Measurements from ENCODE around the gene FHL5. TPM values are rescaled to one million over a fixed set of nuclear protein-coding genes. Genes with fewer than 3 reads are reported as not detected.
"Not testable (repeated sequence)": the region's sequence is repeated elsewhere in the genome, so short reads cannot be mapped to it uniquely, and the experiment has no call there.

Gene FHL5
- polyA plus RNA-seq, 2 of the 4 experiments (the other 2 are of a cell fraction) = not detected

GRCh38 chr6:96631248-96631647 is 68.3 kb downstream of the FHL5 start:
- no peak for DNase-seq (ENCODE audit: low read depth in 1 of 2, low spot score in 1 of 2)
- ChIA-PET POLR2A (no interaction called here), CTCF (interaction anchor here (0.8 to 1.2 kb wide), 2 partner anchors 267 to 427 kb away, joined by 3 to 4 read pairs; no protein-coding TSS in a partner anchor)
- no peaks in the 10 kb centered on the region for H3K4me1 ChIP-seq
- no peak overlapping the region for H3K4me3 ChIP-seq
- H3K27ac ChIP-seq = no peak overlapping the region
- no peak for ATAC-seq
- 0% methylated on average over 3 of the region's 3 CpGs for WGBS (ENCODE audit: missing lambda C conversion rate)
- TF ChIP-seq CHD4 (IDR thresholded peaks at IDR 0.05; ENCODE audit: borderline replicate concordance) = no peak
- no peak for TF ChIP-seq NFE2L2 (conservative IDR thresholded peaks at IDR 0.05; ENCODE audit: low read length)
- no peak for TF ChIP-seq MYC (IDR thresholded peaks at IDR 0.05; ENCODE audit: borderline replicate concordance, low read length)
- no peak for TF ChIP-seq FOSB (CRISPR knock-in tag; IDR thresholded peaks at IDR 0.05)
- no peak for TF ChIP-seq PBX3 (IDR thresholded peaks at IDR 0.05)
- no peak for TF ChIP-seq ESRRA (IDR thresholded peaks at IDR 0.05; ENCODE audit: borderline replicate concordance, low read length)
- H3K9me3 ChIP-seq = no peaks in the 10 kb centered on the region
- no peak overlapping the region for H3K4me2 ChIP-seq
- FAIRE-seq = no peak

DNA sequence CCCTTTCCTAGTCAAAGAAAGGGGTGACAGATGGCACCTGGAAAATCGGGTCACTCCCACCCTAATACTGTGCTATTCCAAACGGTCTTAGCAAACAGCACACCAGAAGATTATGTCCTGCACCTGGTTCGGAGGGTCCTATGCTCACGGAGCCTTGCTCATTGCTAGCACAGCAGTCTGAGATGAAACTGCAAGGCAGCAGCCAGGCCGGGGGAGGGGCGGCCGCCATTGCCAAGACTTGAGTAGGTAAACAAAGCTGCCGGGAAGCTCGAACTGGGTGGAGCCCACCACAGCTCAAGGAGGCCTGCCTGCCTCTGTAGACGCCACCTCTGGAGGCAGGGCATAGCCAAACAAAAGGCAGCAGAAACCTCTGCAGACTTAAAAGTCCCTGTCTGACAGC is 75.1 kb downstream of the FHL5 start:
- POLR2A ChIA-PET; FAIRE-seq; H3K27ac ChIP-seq; H3K4me3 ChIP-seq; CTCF ChIA-PET; H3K4me2 ChIP-seq; ATAC-seq; DNase-seq (ENCODE audit: low read depth in 1 of 2, low spot score in 1 of 2); H3K9me3 ChIP-seq; H3K4me1 ChIP-seq: not testable (repeated sequence)
- 13% methylated on average over 7 of the region's 10 CpGs for WGBS (ENCODE audit: missing lambda C conversion rate)

GRCh38 chr6:96645106-96645505 is 82.2 kb downstream of the FHL5 start:
- TF ChIP-seq POLR2AphosphoS2 (conservative IDR thresholded peaks at IDR 0.05; ENCODE audit: low read length) (no peak), CBX8 (IDR thresholded peaks at IDR 0.05) (no peak)
- H3K4me3 ChIP-seq = no peak overlapping the region
- DNase-seq (ENCODE audit: low read depth in 1 of 2, low spot score in 1 of 2) = no peak
- CTCF ChIA-PET = interaction anchor here (0.6 to 0.7 kb wide), 2 partner anchors 309 to 623 kb away, joined by 3 read pairs; no protein-coding TSS in a partner anchor
- H3K27ac ChIP-seq = no peak overlapping the region
- 39% methylated on average over 5 of the region's 5 CpGs for WGBS (ENCODE audit: missing lambda C conversion rate)
- no peaks in the 10 kb centered on the region for H3K4me1 ChIP-seq
- no peak for FAIRE-seq
- POLR2A ChIA-PET = no interaction called here
- no peak overlapping the region for H3K4me2 ChIP-seq
- H3K9me3 ChIP-seq = no peaks in the 10 kb centered on the region
- no peak for ATAC-seq

GRCh38 chr6:96649926-96650325 is 87.0 kb downstream of the FHL5 start:
- no peak for DNase-seq (ENCODE audit: low read depth in 1 of 2, low spot score in 1 of 2)
- Histone ChIP-seq H3K9me3 (no peaks in the 10 kb centered on the region), H3K4me1 (no peaks in the 10 kb centered on the region), H3K4me2 (no peak overlapping the region), H3K4me3 (no peak overlapping the region), H3K27ac (no peak overlapping the region)
- ChIA-PET CTCF (interaction anchor here (0.6 to 1.3 kb wide), 2 partner anchors 23 to 151 kb away, joined by 3 read pairs; no protein-coding TSS in a partner anchor), POLR2A (no interaction called here)
- WGBS (ENCODE audit: missing lambda C conversion rate) = 0% methylated on average over 3 of the region's 3 CpGs
- no peak for ATAC-seq
- no peak for FAIRE-seq
- TF ChIP-seq, protein P1, sequence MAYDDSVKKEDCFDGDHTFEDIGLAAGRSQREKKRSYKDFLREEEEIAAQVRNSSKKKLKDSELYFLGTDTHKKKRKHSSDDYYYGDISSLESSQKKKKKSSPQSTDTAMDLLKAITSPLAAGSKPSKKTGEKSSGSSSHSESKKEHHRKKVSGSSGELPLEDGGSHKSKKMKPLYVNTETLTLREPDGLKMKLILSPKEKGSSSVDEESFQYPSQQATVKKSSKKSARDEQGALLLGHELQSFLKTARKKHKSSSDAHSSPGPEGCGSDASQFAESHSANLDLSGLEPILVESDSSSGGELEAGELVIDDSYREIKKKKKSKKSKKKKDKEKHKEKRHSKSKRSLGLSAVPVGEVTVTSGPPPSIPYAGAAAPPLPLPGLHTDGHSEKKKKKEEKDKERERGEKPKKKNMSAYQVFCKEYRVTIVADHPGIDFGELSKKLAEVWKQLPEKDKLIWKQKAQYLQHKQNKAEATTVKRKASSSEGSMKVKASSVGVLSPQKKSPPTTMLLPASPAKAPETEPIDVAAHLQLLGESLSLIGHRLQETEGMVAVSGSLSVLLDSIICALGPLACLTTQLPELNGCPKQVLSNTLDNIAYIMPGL (CRISPR knock-in tag; IDR thresholded peaks at IDR 0.05; ENCODE audit: borderline replicate concordance) = no peak
- no peak for TF ChIP-seq HOXB5 (CRISPR knock-in tag; IDR thresholded peaks at IDR 0.05)
- TF ChIP-seq ESRRA (IDR thresholded peaks at IDR 0.05; ENCODE audit: borderline replicate concordance, low read length) = no peak
- TF ChIP-seq E2F6 (IDR thresholded peaks at IDR 0.05; ENCODE audit: borderline replicate concordance, low read depth) = no peak
- no peak for TF ChIP-seq EHMT2 (IDR thresholded peaks at IDR 0.05; ENCODE audit: low read depth)
- no peak for TF ChIP-seq CHD2 (IDR thresholded peaks at IDR 0.05; ENCODE audit: low read length, partially characterized antibody)
- no peak for TF ChIP-seq FOSB (CRISPR knock-in tag; IDR thresholded peaks at IDR 0.05)
- TF ChIP-seq ZFP36 (IDR thresholded peaks at IDR 0.05; ENCODE audit: borderline replicate concordance, partially characterized antibody) = no peak
- TF ChIP-seq ELK1 (IDR thresholded peaks at IDR 0.05; ENCODE audit: low read depth, low read length) = no peak
- TF ChIP-seq, protein P2, sequence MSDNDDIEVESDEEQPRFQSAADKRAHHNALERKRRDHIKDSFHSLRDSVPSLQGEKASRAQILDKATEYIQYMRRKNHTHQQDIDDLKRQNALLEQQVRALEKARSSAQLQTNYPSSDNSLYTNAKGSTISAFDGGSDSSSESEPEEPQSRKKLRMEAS (IDR thresholded peaks at IDR 0.05) = no peak
- TF ChIP-seq CBX2 (IDR thresholded peaks at IDR 0.05; ENCODE audit: borderline replicate concordance, low read depth) = no peak
- no peak for TF ChIP-seq RFX5 (IDR thresholded peaks at IDR 0.05)
- TF ChIP-seq TFCP2L1 (CRISPR knock-in tag; IDR thresholded peaks at IDR 0.05) = no peak
- TF ChIP-seq MAFK (IDR thresholded peaks at IDR 0.05; ENCODE audit: partially characterized antibody) = no peak
- no peak for TF ChIP-seq BCL3 (IDR thresholded peaks at IDR 0.05)
- TF ChIP-seq, protein P3, sequence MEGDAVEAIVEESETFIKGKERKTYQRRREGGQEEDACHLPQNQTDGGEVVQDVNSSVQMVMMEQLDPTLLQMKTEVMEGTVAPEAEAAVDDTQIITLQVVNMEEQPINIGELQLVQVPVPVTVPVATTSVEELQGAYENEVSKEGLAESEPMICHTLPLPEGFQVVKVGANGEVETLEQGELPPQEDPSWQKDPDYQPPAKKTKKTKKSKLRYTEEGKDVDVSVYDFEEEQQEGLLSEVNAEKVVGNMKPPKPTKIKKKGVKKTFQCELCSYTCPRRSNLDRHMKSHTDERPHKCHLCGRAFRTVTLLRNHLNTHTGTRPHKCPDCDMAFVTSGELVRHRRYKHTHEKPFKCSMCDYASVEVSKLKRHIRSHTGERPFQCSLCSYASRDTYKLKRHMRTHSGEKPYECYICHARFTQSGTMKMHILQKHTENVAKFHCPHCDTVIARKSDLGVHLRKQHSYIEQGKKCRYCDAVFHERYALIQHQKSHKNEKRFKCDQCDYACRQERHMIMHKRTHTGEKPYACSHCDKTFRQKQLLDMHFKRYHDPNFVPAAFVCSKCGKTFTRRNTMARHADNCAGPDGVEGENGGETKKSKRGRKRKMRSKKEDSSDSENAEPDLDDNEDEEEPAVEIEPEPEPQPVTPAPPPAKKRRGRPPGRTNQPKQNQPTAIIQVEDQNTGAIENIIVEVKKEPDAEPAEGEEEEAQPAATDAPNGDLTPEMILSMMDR (IDR thresholded peaks at IDR 0.05) = no peak

Data from A549 (cell line).